MM.1S (cell line): ENCODE measurements around the gene CCL2.

Experiments
- DNase-seq: peaks from one replicate; pipeline ENCODE4 v3.0.0-alpha.2; 2015
- H2AFZ ChIP-seq: fragments of 300-600 bp; sonication (generic); 2 replicates; pipeline ENCODE4 v1.6.0; 2016; ENCODE audit warnings: antibody characterized with exemption, low read length
- H3F3A ChIP-seq: fragments of 300-600 bp; sonication (generic); 2 replicates; pipeline ENCODE4 v1.6.1; 2016; ENCODE audit warnings: mild to moderate bottlenecking, antibody characterized with exemption, low read length, moderate library complexity, mixed read lengths; ENCODE audit not compliant: insufficient read depth
- H3K27ac ChIP-seq: fragments of 300-600 bp; sonication (generic); 2 replicates; pipeline ENCODE4 v1.5.1; 2016; ENCODE audit warnings: mild to moderate bottlenecking, low read length
- H3K27me3 ChIP-seq: fragments of 300-600 bp; sonication (generic); replicated peaks from 2 replicates; pipeline ENCODE4 v1.6.0; 2016; ENCODE audit warnings: low read length; ENCODE audit not compliant: insufficient read depth
- H3K36me3 ChIP-seq: fragments of 300-600 bp; sonication (generic); replicated peaks from 2 replicates; pipeline ENCODE4 v1.6.1; 2016; ENCODE audit warnings: mild to moderate bottlenecking, low read length, mixed read lengths; ENCODE audit not compliant: insufficient read depth
- H3K4me1 ChIP-seq: fragments of 300-600 bp; sonication (generic); 2 replicates; pipeline ENCODE4 v1.6.1; 2016; ENCODE audit warnings: low read length, mixed read lengths
- H3K4me2 ChIP-seq: fragments of 300-600 bp; sonication (generic); 2 replicates; pipeline ENCODE4 v1.6.0; 2016; ENCODE audit warnings: low read depth, low read length
- H3K4me3 ChIP-seq: fragments of 300-600 bp; sonication (generic); 2 replicates; pipeline ENCODE4 v1.5.1; 2016; ENCODE audit warnings: low read length, mixed read lengths
- H3K79me2 ChIP-seq: fragments of 300-600 bp; sonication (generic); 2 replicates; pipeline ENCODE4 v1.6.1; 2016; ENCODE audit warnings: mixed run types, low read length, mixed read lengths
- H3K9ac ChIP-seq: fragments of 300-600 bp; sonication (generic); 2 replicates; pipeline ENCODE4 v1.6.1; 2016; ENCODE audit warnings: low read length, mixed read lengths
- H3K9me2 ChIP-seq: fragments of 300-600 bp; sonication (generic); replicated peaks from 2 replicates; pipeline ENCODE4 v1.6.1; 2016; ENCODE audit warnings: mild to moderate bottlenecking, low read length, mixed read lengths; ENCODE audit not compliant: insufficient read depth
- H3K9me3 ChIP-seq: fragments of 300-600 bp; sonication (generic); replicated peaks from 2 replicates; pipeline ENCODE4 v1.6.1; 2016; ENCODE audit warnings: mild to moderate bottlenecking, low read length, mixed read lengths; ENCODE audit not compliant: insufficient read depth
- H4K20me1 ChIP-seq: fragments of 300-600 bp; sonication (generic); 2 replicates; pipeline ENCODE4 v1.6.1; 2016; ENCODE audit warnings: mild to moderate bottlenecking, low read length, moderate library complexity, mixed read lengths; ENCODE audit not compliant: insufficient read depth
- CTCF ChIP-seq: fragments of 300-600 bp; sonication (generic); IDR thresholded peaks from 2 replicates; pipeline ENCODE4 v1.5.1; 2016; ENCODE audit warnings: antibody characterized with exemption, low read length, mixed read lengths
- EZH2 ChIP-seq: fragments of 300-600 bp; sonication (generic); optimal IDR thresholded peaks from 2 replicates; pipeline ENCODE3; 2017; ENCODE audit warnings: low read depth, mild to moderate bottlenecking, antibody characterized with exemption, low read length, mixed read lengths
- EZH2phosphoT487 ChIP-seq: fragments of 300-600 bp; sonication (generic); IDR thresholded peaks from 2 replicates; pipeline ENCODE4 v1.6.1; 2018; ENCODE audit warnings: antibody characterized with exemption, low read length

CCL2 gene

GRCh38 chr17:34246446-34246845 is 8.6 kb upstream of the CCL2 start:
- DNase-seq: no peak
- no peak overlapping the region for H3K4me3 ChIP-seq
- no peaks in the 10 kb centered on the region for H4K20me1 ChIP-seq
- no peaks in the 10 kb centered on the region for H3K79me2 ChIP-seq
- no peak overlapping the region for H3K9ac ChIP-seq
- no peak overlapping the region for H2AFZ ChIP-seq
- no peaks in the 10 kb centered on the region for H3K9me2 ChIP-seq
- no peaks in the 10 kb centered on the region for H3K27me3 ChIP-seq
- TF ChIP-seq EZH2: no peak
- no peak for TF ChIP-seq CTCF
- TF ChIP-seq EZH2phosphoT487: no peak
- 0 out of 2 replicates have a peak, but pooled peaks cover 3% of the 10 kb centered on the region for H3K4me1 ChIP-seq
- H3K27ac ChIP-seq: no peak overlapping the region
- H3K9me3 ChIP-seq: no peaks in the 10 kb centered on the region
- no peaks in the 10 kb centered on the region for H3K36me3 ChIP-seq
- no peaks in the 10 kb centered on the region for H3F3A ChIP-seq
- no peak overlapping the region for H3K4me2 ChIP-seq

DNA sequence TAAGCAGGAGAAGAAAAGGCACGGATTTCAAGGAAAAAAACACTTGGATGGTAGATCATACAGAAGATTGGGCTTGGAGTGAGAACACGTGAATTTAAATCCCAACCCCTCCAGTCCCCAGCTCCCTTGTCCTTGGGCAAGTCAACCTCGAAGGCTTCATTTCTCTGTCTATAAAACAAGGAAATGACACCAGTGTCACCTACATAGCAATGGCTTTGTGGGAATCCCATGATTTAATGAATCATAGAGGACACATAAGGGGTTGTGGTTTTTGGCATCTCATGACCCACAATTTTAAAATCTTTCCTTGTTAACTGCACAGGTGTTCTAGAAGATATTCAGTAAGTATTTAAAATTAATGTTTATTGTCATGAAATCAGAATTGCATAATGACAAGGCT is 8.2 kb upstream of the CCL2 start:
- Histone ChIP-seq H3K4me1 (0 out of 2 replicates have a peak, but pooled peaks cover 6% of the 10 kb centered on the region), H3K9me3 (no peaks in the 10 kb centered on the region), H3K9me2 (no peaks in the 10 kb centered on the region), H3K9ac (no peak overlapping the region), H3K4me3 (no peak overlapping the region), H3K27ac (no peak overlapping the region), H3K4me2 (no peak overlapping the region), H3K36me3 (no peaks in the 10 kb centered on the region), H2AFZ (no peak overlapping the region), H3F3A (no peaks in the 10 kb centered on the region), H4K20me1 (no peaks in the 10 kb centered on the region), H3K79me2 (no peaks in the 10 kb centered on the region), H3K27me3 (no peaks in the 10 kb centered on the region)
- no peak for DNase-seq
- TF ChIP-seq CTCF (no peak), EZH2phosphoT487 (no peak), EZH2 (no peak)

- H3K36me3 ChIP-seq: no peaks in the 10 kb centered on the region
- no peaks in the 10 kb centered on the region for H3F3A ChIP-seq
- H3K27ac ChIP-seq: no peak overlapping the region
- H4K20me1 ChIP-seq: no peaks in the 10 kb centered on the region
- H3K79me2 ChIP-seq: no peaks in the 10 kb centered on the region
- TF ChIP-seq EZH2 (no peak), EZH2phosphoT487 (no peak), CTCF (no peak)
- H3K4me1 ChIP-seq: 0 out of 2 replicates have a peak, but pooled peaks cover 7% of the 10 kb centered on the region
- H3K9me2 ChIP-seq: no peaks in the 10 kb centered on the region
- no peak overlapping the region for H2AFZ ChIP-seq
- DNase-seq: no peak
- no peak overlapping the region for H3K4me3 ChIP-seq
- H3K9ac ChIP-seq: no peak overlapping the region
- H3K27me3 ChIP-seq: no peaks in the 10 kb centered on the region
- no peak overlapping the region for H3K4me2 ChIP-seq
- H3K9me3 ChIP-seq: no peaks in the 10 kb centered on the region
These were observed 6.5 kb upstream of the CCL2 start for GRCh38 chr17:34248511-34249024.
